ENCODE results near the gene SCN3A. TPM values are rescaled to one million over a fixed set of nuclear protein-coding genes. Genes with fewer than 3 reads are reported as not detected.

SCN3A gene
- total and polyA plus RNA-seq, 10 of the 15 experiments (the other 5 are each of a cell fraction or from before 2014, with no cell fraction given) = 0.04 to 0.34 (median 0.06) TPM; not detected in 3

GRCh38 chr2:165126244-165126643, 77.6 kb downstream of the SCN3A start:
- Histone ChIP-seq H3K36me3 (ENCODE audit: control insufficient read depth in 2 of 2, insufficient read depth in 2 of 2, low read length in 1 of 2) (no peaks in the 10 kb centered on the region), H3K4me3 (no peak overlapping the region), H3K79me2 (ENCODE audit: control insufficient read depth, insufficient read depth, low read length) (no peaks in the 10 kb centered on the region), H3K27me3 (replicated peaks in 1 of 2; ENCODE audit: control insufficient read depth in 2 of 2, insufficient read depth in 2 of 2, low read length in 1 of 2) (no peaks in the 10 kb centered on the region), H3K4me1 (ENCODE audit: control insufficient read depth, insufficient read depth, low read length) (no peaks in the 10 kb centered on the region), H3K27ac (ENCODE audit: control insufficient read depth, insufficient read depth) (no peak overlapping the region), H4K20me1 (ENCODE audit: control insufficient read depth, insufficient read depth) (no peaks in the 10 kb centered on the region), H2AFZ (ENCODE audit: control insufficient read depth, low read depth, low read length) (no peak overlapping the region), H3K9me3 (replicated peaks; ENCODE audit: control insufficient read depth, insufficient read depth, low read length) (no peaks in the 10 kb centered on the region), H3K4me2 (ENCODE audit: control insufficient read depth, insufficient read depth) (no peak overlapping the region), H3K9ac (ENCODE audit: control insufficient read depth, insufficient read depth, low read length) (no peak overlapping the region)
- SMC1A ChIA-PET (ENCODE audit: uncharacterized antibody, unreplicated experiment) = interaction anchor here (1.0 to 1.4 kb wide), 3 partner anchors 11 to 49 kb away, joined by 3 read pairs; no protein-coding TSS in a partner anchor
- no peak for ATAC-seq
- POLR2A ChIA-PET = no interaction called here
- no TSS peak for BruUV-seq (replicated peaks)
- TF ChIP-seq GATAD2B (conservative IDR thresholded peaks at IDR 0.05; ENCODE audit: low read depth) (no peak), POLR2A (IDR thresholded peaks at IDR 0.05; ENCODE audit: low read depth, low read length) (no peak)
- RAD21 ChIA-PET (ENCODE audit: unreplicated experiment) = no interaction called here
- in situ Hi-C loops (cut with MboI) = no loop called here
- FAIRE-seq = no peak
- CTCF ChIA-PET = no interaction called here
- DNase-seq (ENCODE audit: low read depth, low spot score) = no peak
- intact Hi-C loops (cut with micrococcal nuclease; ENCODE audit: unreplicated experiment) = no loop called here
- 9% methylated on average over 3 of the region's 3 CpGs for WGBS (ENCODE audit: insufficient coverage, insufficient replicate concordance, low lambda C conversion rate, missing lambda C conversion rate)

- H3K9me3 ChIP-seq (replicated peaks; ENCODE audit: control insufficient read depth, insufficient read depth, low read length) = no peaks in the 10 kb centered on the region
- FAIRE-seq = no peak
- RAD21 ChIA-PET (ENCODE audit: unreplicated experiment) = no interaction called here
- no peak for ATAC-seq
- no peaks in the 10 kb centered on the region for H3K4me1 ChIP-seq (ENCODE audit: control insufficient read depth, insufficient read depth, low read length)
- no peaks in the 10 kb centered on the region for H4K20me1 ChIP-seq (ENCODE audit: control insufficient read depth, insufficient read depth)
- H2AFZ ChIP-seq (ENCODE audit: control insufficient read depth, low read depth, low read length) = no peak overlapping the region
- POLR2A ChIA-PET = no interaction called here
- no peak for DNase-seq (ENCODE audit: low read depth, low spot score)
- SMC1A ChIA-PET (ENCODE audit: uncharacterized antibody, unreplicated experiment) = interaction anchor here (1.6 kb wide), 1 partner anchor 8 kb away, joined by 3 read pairs; no protein-coding TSS in a partner anchor
- no peak overlapping the region for H3K4me2 ChIP-seq (ENCODE audit: control insufficient read depth, insufficient read depth)
- BruUV-seq (replicated peaks) = no TSS peak
- H3K4me3 ChIP-seq = no peak overlapping the region
- H3K79me2 ChIP-seq (ENCODE audit: control insufficient read depth, insufficient read depth, low read length) = no peaks in the 10 kb centered on the region
- H3K27ac ChIP-seq (ENCODE audit: control insufficient read depth, insufficient read depth) = no peak overlapping the region
- H3K9ac ChIP-seq (ENCODE audit: control insufficient read depth, insufficient read depth, low read length) = no peak overlapping the region
- in situ Hi-C loops (cut with MboI) (no loop called here), intact Hi-C loops (cut with micrococcal nuclease; ENCODE audit: unreplicated experiment) (no loop called here)
- no peaks in the 10 kb centered on the region for H3K36me3 ChIP-seq (ENCODE audit: control insufficient read depth in 2 of 2, insufficient read depth in 2 of 2, low read length in 1 of 2)
- CTCF ChIA-PET = no interaction called here
- WGBS (ENCODE audit: insufficient coverage, insufficient replicate concordance, low lambda C conversion rate, missing lambda C conversion rate) = 1% methylated on average over 4 of the region's 4 CpGs
- H3K27me3 ChIP-seq (replicated peaks in 1 of 2; ENCODE audit: control insufficient read depth in 2 of 2, insufficient read depth in 2 of 2, low read length in 1 of 2) = no peaks in the 10 kb centered on the region
- TF ChIP-seq IRF3 (IDR thresholded peaks at IDR 0.05) = no peak
- no peak for TF ChIP-seq RAD21 (IDR thresholded peaks at IDR 0.05; ENCODE audit: insufficient read depth, low read depth, low read length)
- no peak for TF ChIP-seq RAD51 (IDR thresholded peaks at IDR 0.05)
- TF ChIP-seq EP300 (IDR thresholded peaks at IDR 0.05; ENCODE audit: borderline replicate concordance in 1 of 2, control insufficient read depth in 1 of 2, low read depth in 2 of 2, low read length in 2 of 2) = no peak
- TF ChIP-seq NRF1 (conservative IDR thresholded peaks at IDR 0.05; ENCODE audit: low read depth, low read length) = no peak
- no peak for TF ChIP-seq LARP7 (IDR thresholded peaks at IDR 0.05)
- TF ChIP-seq PRDM15 (CRISPR knock-in tag; IDR thresholded peaks at IDR 0.05) = no peak
- no peak for TF ChIP-seq KLF5 (IDR thresholded peaks at IDR 0.05; ENCODE audit: partially characterized antibody)
These were observed 81.3 kb downstream of the SCN3A start for GRCh38 chr2:165122521-165122920.
